Measurements from ENCODE around the gene CPT2.

- TF ChIP-seq SETDB1 (IDR thresholded peaks at IDR 0.05; ENCODE audit: low read length) = no peak
- TF ChIP-seq ZNF274 (IDR thresholded peaks at IDR 0.05; ENCODE audit: borderline replicate concordance, low read depth, low read length) = no peak
- no peak for TF ChIP-seq ETS2 (tag; IDR thresholded peaks at IDR 0.05; ENCODE audit: borderline replicate concordance, poor library complexity, severe bottlenecking)
- no peak for TF ChIP-seq LCOR (CRISPR knock-in tag; IDR thresholded peaks at IDR 0.05)
- TF ChIP-seq ETS1 (conservative IDR thresholded peaks at IDR 0.05; ENCODE audit: control insufficient read depth, low read depth, low read length) = no peak
Observed at GRCh38 chr1:53172426-53173128, 24.0 kb upstream of the CPT2 start.
